ENCODE data around the gene GPC6.

GPC6 gene

DNA sequence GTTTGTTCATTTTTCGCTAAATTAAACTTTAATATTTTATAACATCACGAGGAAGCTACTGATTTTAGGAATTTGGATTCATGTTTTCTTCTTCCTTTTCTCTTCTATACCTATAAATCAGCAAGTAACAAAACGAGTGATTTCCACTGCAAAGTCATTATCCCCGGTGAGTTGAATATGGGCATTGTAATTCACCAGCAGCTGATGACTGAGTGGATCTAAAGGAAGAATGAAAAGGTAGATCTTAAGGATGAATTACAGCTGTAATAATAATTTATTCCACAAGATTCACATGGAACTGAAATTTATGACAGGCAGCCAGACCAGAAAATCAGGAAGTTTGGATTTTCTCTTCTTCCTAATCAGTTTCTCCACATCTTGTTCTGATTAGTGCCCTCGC lies 111.4 kb downstream of the GPC6 start:
- no peak for DNase-seq (ENCODE audit: low read depth)
- H3K4me3 ChIP-seq (ENCODE audit: control insufficient read depth, low read depth, low read length) = no peak overlapping the region
- TF ChIP-seq, protein P1, sequence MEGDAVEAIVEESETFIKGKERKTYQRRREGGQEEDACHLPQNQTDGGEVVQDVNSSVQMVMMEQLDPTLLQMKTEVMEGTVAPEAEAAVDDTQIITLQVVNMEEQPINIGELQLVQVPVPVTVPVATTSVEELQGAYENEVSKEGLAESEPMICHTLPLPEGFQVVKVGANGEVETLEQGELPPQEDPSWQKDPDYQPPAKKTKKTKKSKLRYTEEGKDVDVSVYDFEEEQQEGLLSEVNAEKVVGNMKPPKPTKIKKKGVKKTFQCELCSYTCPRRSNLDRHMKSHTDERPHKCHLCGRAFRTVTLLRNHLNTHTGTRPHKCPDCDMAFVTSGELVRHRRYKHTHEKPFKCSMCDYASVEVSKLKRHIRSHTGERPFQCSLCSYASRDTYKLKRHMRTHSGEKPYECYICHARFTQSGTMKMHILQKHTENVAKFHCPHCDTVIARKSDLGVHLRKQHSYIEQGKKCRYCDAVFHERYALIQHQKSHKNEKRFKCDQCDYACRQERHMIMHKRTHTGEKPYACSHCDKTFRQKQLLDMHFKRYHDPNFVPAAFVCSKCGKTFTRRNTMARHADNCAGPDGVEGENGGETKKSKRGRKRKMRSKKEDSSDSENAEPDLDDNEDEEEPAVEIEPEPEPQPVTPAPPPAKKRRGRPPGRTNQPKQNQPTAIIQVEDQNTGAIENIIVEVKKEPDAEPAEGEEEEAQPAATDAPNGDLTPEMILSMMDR (IDR thresholded peaks at IDR 0.05; ENCODE audit: control insufficient read depth, insufficient read depth, low read depth, low read length, missing control alignments) = no peak

DNA sequence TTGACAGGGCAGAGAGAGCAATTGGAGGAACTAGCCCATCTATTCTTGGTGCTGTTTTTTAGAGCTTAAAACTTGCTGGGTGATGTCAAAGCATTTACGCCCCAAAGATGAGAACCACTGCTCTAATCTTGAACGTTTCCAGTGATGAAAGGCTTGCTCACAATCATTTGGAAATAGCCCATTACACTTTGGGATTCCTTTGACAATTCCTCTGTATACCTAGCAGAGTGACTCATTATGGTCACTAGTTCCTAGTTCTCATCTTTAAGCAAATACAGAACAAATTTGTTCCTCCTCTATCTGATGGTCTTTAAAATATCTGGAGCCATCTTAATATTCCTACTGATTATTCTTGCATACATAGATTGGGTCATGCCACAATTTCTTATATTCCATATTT lies 112.3 kb downstream of the GPC6 start:
- no peak overlapping the region for H3K4me3 ChIP-seq (ENCODE audit: control insufficient read depth, low read depth, low read length)
- TF ChIP-seq, protein P1 (IDR thresholded peaks at IDR 0.05; ENCODE audit: control insufficient read depth, insufficient read depth, low read depth, low read length, missing control alignments) = no peak
- DNase-seq (ENCODE audit: low read depth) = no peak

DNA sequence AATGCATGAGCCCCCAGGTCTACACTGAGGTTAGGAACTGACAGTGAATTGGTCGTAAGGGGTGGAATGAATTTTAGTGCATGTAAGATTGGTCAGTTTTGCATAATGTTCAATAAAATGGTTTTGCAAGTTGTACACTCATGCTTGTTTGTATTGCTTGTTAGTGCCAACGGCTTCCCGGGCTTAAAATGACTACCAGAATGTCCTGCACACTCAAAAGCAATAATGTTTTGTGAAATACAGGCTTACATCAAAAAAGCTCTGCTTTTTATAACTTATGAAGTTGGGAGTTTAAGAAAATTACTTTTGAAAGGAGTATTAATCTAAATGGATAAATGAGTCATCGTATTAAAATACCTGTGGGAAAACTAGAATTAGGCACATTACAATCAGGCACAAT lies 112.9 kb downstream of the GPC6 start:
- TF ChIP-seq, protein P1 (IDR thresholded peaks at IDR 0.05; ENCODE audit: control insufficient read depth, insufficient read depth, low read depth, low read length, missing control alignments) = no peak
- no peak for DNase-seq (ENCODE audit: low read depth)
- no peak overlapping the region for H3K4me3 ChIP-seq (ENCODE audit: control insufficient read depth, low read depth, low read length)

DNA sequence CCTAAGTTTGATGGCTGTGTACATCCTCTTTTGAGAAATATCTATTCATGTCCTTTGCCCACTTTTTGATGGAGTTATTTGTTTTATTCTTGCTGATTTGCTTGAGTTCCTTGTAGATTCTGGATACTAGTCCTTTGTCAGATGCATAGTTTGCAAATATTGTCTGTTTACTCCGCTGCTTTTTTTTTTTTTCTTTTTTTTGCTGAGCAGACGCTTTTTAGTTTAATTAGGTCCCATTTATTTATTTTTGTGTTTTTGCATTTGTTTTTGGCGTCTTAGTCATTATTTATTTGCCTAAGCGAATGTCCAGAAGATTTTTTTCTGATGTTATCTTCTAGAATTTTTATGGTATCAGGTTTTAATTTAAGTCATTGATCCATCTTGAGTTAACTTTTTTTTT lies 114.9 kb downstream of the GPC6 start:
- no peak for DNase-seq (ENCODE audit: low read depth)
- no peak overlapping the region for H3K4me3 ChIP-seq (ENCODE audit: control insufficient read depth, low read depth, low read length)
- TF ChIP-seq, protein P1 (IDR thresholded peaks at IDR 0.05; ENCODE audit: control insufficient read depth, insufficient read depth, low read depth, low read length, missing control alignments) = no peak

DNA sequence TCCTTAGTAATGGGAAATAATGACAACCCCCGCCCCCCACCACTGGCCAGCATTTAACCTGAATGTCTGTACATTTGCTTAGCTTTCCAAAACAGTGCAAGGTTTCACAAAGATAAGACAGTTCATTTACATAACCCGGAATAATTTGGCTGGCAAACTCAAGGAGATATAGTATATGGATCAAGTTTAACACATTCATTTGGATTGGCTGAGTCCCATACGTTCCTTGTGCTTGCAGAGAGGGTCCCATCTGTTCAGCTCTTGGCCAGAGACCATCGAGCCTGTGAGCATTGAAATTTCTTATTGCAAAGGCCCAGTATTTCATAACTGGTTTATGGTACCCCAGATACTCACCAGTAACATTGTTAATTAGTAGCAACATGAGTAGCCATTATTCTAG lies 116.5 kb downstream of the GPC6 start:
- TF ChIP-seq, protein P1 (IDR thresholded peaks at IDR 0.05; ENCODE audit: control insufficient read depth, insufficient read depth, low read depth, low read length, missing control alignments) = no peak
- H3K4me3 ChIP-seq (ENCODE audit: control insufficient read depth, low read depth, low read length) = no peak overlapping the region
- no peak for DNase-seq (ENCODE audit: low read depth)

DNA sequence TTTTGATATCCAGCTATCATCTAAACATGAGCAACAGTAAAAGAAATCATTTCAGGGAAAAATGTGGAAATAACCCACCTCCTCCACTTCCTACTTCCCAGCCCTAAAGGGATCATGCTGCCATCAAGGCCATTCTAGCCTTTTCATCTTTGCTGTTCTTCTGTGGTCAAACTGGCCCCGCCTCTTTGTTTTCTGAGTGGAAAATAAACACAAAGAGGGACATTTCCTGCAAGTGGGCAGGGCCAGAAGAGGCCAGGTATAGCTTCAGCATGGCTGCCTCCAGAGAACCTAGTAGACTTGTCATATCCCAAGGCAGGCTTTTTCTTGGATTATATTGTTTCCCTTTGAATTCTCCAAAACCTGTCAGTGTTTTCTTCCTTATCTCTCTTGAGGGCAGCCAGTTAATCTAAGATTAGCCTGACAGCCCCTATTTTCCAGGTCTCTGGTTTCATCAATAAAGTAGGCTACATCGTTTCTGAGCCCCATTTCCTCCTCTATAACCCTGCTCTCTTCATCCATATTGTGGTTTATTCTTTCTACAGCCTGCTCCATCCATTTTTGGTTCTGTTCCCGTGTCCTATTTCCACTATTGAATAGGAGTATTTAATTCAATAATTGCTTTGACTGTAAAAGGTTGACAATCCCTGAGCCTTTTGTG lies 117.6 kb downstream of the GPC6 start:
- no peak for DNase-seq (ENCODE audit: low read depth)
- TF ChIP-seq, protein P1 (IDR thresholded peaks at IDR 0.05; ENCODE audit: control insufficient read depth, insufficient read depth, low read depth, low read length, missing control alignments) = no peak
- H3K4me3 ChIP-seq (ENCODE audit: control insufficient read depth, low read depth, low read length) = no peak overlapping the region
